Mucosa of rectum (tissue), 2 donors: ENCODE results near the gene SOX3.

Source experiments
- H3K27ac ChIP-seq, 2 donors: one replicate each; pipeline ENCODE4 v1.7.0; 2013; ENCODE audit warnings: inconsistent platforms in 2 of 2, low read depth in 2 of 2, low read length in 2 of 2
- H3K27me3 ChIP-seq, 2 donors: one replicate each; pipeline ENCODE4 v1.7.0; 2013; ENCODE audit warnings: low read length in 2 of 2; ENCODE audit not compliant: control insufficient read depth in 2 of 2, insufficient read depth in 2 of 2
- H3K36me3 ChIP-seq, 2 donors: one replicate each; pipeline ENCODE4 v1.7.0; 2013; ENCODE audit warnings: low read length in 2 of 2; ENCODE audit not compliant: control insufficient read depth in 2 of 2, insufficient read depth in 2 of 2
- H3K4me1 ChIP-seq, 2 donors: one replicate each; pipeline ENCODE4 v1.7.0; 2013; ENCODE audit warnings: low read length in 2 of 2, mild to moderate bottlenecking in 1 of 2; ENCODE audit not compliant: control insufficient read depth in 2 of 2, insufficient read depth in 2 of 2
- H3K4me3 ChIP-seq, 2 donors: one replicate each; pipeline ENCODE4 v1.7.0; 2013; ENCODE audit warnings: low read length in 2 of 2
- H3K9ac ChIP-seq, 2 donors: one replicate each; pipeline ENCODE4 v1.7.0; 2013; ENCODE audit warnings: low read length in 2 of 2, low read depth in 1 of 2, mild to moderate bottlenecking in 1 of 2
- H3K9me3 ChIP-seq, 2 donors: one replicate each; pipeline ENCODE4 v1.7.0; 2013; ENCODE audit warnings: low read length in 2 of 2; ENCODE audit not compliant: control insufficient read depth in 2 of 2
- donor health status: healthy.
- donor health status: Normal muscosa, but diverticular disease.

Gene SOX3

DNA sequence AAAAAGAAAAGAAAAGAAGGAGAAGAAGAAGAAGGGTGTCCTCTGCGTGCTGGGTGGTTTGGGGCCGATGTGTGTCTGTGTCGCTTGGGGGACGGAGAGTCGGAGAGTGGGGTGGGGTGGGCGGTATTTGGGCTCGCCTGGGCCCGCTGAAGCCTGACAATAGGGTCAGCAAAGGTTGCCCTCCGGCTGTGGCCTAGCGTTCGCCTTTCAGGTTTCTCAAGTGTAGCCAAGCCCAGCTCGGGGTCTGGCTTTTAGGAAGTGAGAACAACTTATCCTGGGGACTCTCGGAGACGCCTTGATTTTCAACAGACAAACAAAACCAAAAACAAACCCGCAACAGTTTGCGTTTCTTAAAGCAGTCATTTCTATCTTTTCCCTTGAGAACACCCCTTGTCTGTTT is 4.1 kb upstream of the SOX3 start:
- Histone ChIP-seq H3K27me3 (peaks cover 21 to 29% of the 10 kb centered on the region in 2 donors), H3K9ac (no peak overlapping the region), H3K4me3 (no peak overlapping the region), H3K9me3 (no peaks in the 10 kb centered on the region), H3K36me3 (no peaks in the 10 kb centered on the region), H3K4me1 (no peaks in the 10 kb centered on the region), H3K27ac (no peak overlapping the region)

DNA sequence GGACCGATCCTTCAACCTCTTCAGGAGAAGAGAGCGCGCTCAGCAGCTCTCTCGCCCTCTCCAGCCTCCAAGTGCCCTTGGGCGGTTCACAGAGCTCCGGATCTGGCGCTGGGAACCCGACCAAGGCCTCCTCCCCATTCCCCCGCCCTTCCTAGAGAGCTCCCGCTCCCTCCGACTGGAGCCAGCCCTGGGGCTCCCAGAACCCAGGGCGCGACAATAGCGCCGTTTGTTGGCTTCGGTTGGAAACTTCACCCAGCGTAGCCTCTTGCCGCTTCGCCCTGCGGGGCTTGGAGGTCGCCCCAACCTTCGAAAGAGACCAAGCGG is 3.1 kb upstream of the SOX3 start:
- no peak overlapping the region for H3K27ac ChIP-seq
- H3K4me1 ChIP-seq = no peaks in the 10 kb centered on the region
- no peak overlapping the region for H3K4me3 ChIP-seq
- peaks cover 20 to 33% of the 10 kb centered on the region in 2 donors for H3K27me3 ChIP-seq
- no peaks in the 10 kb centered on the region for H3K36me3 ChIP-seq
- H3K9me3 ChIP-seq = no peaks in the 10 kb centered on the region
- no peak overlapping the region for H3K9ac ChIP-seq

- Histone ChIP-seq H3K4me3 (no peak overlapping the region), H3K27ac (no peak overlapping the region), H3K4me1 (no peaks in the 10 kb centered on the region), H3K9me3 (no peaks in the 10 kb centered on the region), H3K36me3 (no peaks in the 10 kb centered on the region), H3K27me3 (peaks cover 20 to 33% of the 10 kb centered on the region in 2 donors), H3K9ac (no peak overlapping the region)
Measured at GRCh38 chrX:140507223-140507981, 2.5 kb upstream of the SOX3 start.

GRCh38 chrX:140505421-140506337 is 810 bp upstream of the SOX3 start:
- H3K27ac ChIP-seq = no peak overlapping the region
- H3K9me3 ChIP-seq = no peaks in the 10 kb centered on the region
- no peak overlapping the region for H3K9ac ChIP-seq
- peaks cover 32 to 37% of the 10 kb centered on the region in 2 donors for H3K27me3 ChIP-seq
- H3K36me3 ChIP-seq = no peaks in the 10 kb centered on the region
- no peaks in the 10 kb centered on the region for H3K4me1 ChIP-seq
- H3K4me3 ChIP-seq = no peak overlapping the region

DNA sequence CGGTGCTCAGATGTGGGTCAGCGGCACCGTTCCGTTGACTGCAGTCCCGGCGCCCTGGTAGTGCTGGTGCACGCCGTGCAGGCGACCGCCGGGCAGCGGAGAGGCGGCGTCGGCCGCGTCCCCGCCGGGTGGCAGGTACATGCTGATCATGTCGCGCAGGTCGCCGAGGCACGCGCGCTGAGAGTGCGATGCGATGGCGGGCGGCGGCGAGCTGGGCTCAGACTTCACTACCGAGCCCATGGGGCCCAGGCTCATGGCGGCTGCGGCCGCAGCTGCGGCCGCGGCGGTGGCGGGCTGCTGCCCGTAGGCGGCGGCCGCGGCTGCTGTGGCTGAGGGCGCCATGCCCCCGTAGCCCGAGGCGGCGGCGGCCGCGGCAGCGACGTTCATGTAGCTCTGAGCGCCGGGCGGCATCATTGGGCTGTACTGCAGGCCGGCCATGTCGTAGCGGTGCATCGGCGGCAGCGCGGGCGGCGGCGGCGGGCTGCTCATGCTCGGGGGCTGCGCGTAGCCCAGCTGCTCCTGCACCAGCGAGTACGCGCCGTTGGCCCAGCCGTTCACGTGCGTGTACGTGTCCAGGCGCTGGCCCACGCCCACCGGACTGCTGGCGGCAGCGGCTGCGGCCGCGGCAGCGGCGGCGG is 1.0 kb downstream of the SOX3 start:
- H3K4me1 ChIP-seq = no peaks in the 10 kb centered on the region
- peaks cover 31 to 37% of the 10 kb centered on the region in 2 donors for H3K27me3 ChIP-seq
- H3K36me3 ChIP-seq = no peaks in the 10 kb centered on the region
- no peaks in the 10 kb centered on the region for H3K9me3 ChIP-seq
- H3K27ac ChIP-seq = no peak overlapping the region
- H3K4me3 ChIP-seq = no peak overlapping the region
- no peak overlapping the region for H3K9ac ChIP-seq

DNA sequence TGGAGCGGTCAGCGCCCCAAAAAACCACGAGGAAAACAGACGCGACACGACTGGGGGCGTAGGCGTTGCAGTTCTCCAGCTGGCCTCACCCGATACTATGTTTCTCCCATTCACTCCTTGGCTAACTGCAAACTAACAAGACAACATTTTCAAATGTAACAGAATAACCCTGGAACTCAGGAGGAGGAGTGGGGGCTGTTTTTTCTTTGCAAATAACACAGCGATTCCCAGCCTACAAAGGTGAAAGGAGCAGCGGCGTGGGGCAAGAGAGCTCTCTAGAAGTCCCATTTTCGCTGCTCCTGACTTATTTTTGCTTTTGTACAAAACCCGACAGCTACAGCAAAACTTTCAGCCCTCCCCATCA is 1.6 kb downstream of the SOX3 start:
- no peaks in the 10 kb centered on the region for H3K9me3 ChIP-seq
- H3K4me3 ChIP-seq = no peak overlapping the region
- H3K9ac ChIP-seq = no peak overlapping the region
- no peak overlapping the region for H3K27ac ChIP-seq
- H3K4me1 ChIP-seq = no peaks in the 10 kb centered on the region
- H3K27me3 ChIP-seq = peaks cover 28 to 35% of the 10 kb centered on the region in 2 donors
- no peaks in the 10 kb centered on the region for H3K36me3 ChIP-seq

DNA sequence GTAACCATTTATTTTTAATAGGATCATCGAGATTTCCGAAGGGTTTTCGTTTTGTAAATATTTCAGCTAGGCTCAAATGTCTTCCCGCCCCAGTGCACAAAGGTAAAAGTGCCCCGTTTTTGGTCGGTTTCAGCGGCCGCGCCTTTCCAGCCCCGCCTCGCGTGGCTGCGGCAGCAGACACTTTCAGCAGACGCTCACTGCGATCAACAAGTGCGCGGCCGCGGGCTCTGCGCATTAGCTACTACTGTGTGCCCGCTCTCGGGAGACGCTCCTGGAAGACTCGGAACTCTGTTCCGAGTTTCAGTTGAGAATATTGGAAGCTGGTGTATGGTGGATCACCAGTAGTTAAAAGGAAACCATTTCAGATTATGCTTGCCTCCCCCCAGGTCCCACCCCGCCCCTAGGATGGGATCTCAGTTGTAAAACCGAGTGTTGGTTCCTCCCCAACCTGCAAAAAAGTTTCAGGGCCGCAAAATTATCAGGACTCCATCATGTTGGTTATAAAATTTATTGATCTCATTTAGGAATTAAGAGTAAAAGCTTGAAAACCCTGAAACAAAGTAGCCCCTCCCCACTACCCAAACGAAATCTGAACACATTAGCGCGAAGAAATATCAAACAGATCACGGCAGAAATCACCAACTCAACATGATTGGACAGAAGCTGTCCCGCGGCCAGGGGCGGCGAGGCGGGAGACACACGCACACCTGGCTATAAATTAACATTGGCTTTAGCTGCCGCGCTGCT is 2.2 kb downstream of the SOX3 start:
- H3K27me3 ChIP-seq = peaks cover 26 to 30% of the 10 kb centered on the region in 2 donors
- H3K4me1 ChIP-seq = no peaks in the 10 kb centered on the region
- no peak overlapping the region for H3K27ac ChIP-seq
- H3K4me3 ChIP-seq = no peak overlapping the region
- no peaks in the 10 kb centered on the region for H3K36me3 ChIP-seq
- H3K9ac ChIP-seq = no peak overlapping the region
- H3K9me3 ChIP-seq = no peaks in the 10 kb centered on the region

DNA sequence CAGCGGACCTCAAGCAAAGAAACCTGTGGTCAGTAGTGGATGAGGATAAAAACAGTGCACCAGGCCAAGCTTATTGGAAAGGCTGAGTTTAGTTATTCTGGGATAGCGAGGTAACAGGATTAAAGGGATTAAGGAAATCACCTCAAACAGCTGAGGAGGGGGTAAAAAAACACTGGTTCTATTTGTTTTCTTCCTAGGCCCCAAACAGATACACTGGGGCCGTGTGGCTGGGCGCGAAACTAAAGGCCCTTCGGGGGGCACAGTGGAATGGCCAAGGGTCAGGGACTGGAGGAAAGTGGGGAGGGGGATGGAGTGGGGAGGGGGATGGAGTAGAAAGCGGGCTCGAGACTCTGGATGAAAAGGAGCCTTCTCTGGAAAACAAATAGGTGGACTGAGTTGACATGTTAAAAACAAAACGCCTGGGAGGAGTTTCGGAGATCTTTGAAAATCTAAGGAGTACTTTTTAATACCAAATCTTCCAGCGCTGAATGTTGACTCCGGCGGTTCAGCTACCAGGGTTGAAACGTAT is 2.9 kb downstream of the SOX3 start:
- H3K27ac ChIP-seq = no peak overlapping the region
- H3K36me3 ChIP-seq = no peaks in the 10 kb centered on the region
- peaks cover 24% of the 10 kb centered on the region in 2 donors for H3K27me3 ChIP-seq

DNA sequence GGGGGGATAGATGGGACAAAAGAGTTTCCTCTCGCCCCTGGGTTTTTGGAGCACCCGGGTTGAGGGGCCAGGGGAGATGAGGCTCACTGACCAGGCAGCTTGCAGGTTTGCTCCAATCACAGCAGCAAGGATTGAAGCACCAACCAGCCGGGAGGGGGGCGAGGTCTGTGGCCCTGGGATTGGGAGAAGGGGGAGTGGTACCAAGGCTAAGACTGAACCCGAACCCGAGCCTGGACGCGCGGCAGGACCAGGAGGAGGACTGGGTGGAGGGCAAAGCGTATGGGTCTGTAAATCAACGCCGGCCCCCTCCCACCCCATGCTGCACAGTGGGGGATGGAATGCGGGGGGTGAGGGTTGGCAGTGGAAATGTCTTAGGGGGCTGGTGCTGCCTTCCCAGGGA is 3.5 kb downstream of the SOX3 start:
- Histone ChIP-seq H3K27ac (no peak overlapping the region), H3K9me3 (no peaks in the 10 kb centered on the region), H3K27me3 (peaks cover 24% of the 10 kb centered on the region in 2 donors), H3K4me1 (no peaks in the 10 kb centered on the region), H3K4me3 (no peak overlapping the region), H3K9ac (no peak overlapping the region), H3K36me3 (no peaks in the 10 kb centered on the region)

More for the DNA sequence above, 2.9 kb downstream of the SOX3 start:
- H3K9me3 ChIP-seq = no peaks in the 10 kb centered on the region
- no peak overlapping the region for H3K4me3 ChIP-seq
- H3K9ac ChIP-seq = no peak overlapping the region
- H3K4me1 ChIP-seq = no peaks in the 10 kb centered on the region
